Keratinocyte (primary cell): ENCODE results near the gene ABHD8.

Experiments used
- CTCF ChIP-seq, 3 experiments: IDR thresholded peaks in 1 of 3; conservative IDR thresholded peaks in 1 of 3; optimal IDR thresholded peaks in 1 of 3; 2 replicates in 2 of 3; 3 replicates in 1 of 3; pipeline versions ENCODE3 to v1.5.1; 2011; ENCODE audit warnings: low read length in 3 of 3, mild to moderate bottlenecking in 3 of 3, moderate library complexity in 2 of 3, control low read depth in 1 of 3, inconsistent platforms in 1 of 3; ENCODE audit not compliant: insufficient read depth in 2 of 3; ENCODE audit errors: extremely low read depth in 1 of 3
- EZH2 ChIP-seq: IDR thresholded peaks from one replicate; pipeline ENCODE4 v1.6.1; 2012; ENCODE audit warnings: inconsistent platforms, mild to moderate bottlenecking, low read length, moderate library complexity

DNA sequence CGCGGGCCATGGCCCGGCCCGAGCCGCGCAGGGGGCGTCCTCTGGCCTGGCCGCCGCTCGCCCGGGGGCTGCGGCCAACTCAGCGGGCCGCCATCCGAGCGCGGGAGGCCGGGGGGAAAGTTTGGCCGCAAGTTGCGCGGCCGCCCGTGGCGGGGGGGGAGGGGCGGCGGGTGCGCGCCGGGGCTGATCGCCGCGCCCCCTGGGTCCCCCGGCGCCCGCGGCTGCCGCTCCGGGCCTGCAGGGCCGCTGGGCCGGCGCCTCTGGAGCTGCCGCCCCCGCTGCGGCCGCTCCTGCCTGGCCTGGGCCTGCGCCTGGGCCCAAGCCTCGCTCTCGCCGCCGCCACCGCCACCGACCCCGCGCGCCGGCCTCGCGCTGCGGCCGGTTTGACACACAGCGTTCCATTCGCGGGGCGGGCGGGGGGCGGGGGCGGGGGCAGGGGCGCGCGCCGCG is 57.7 kb downstream of the ABHD8 start, which contains the start of gene NR2F6:
- TF ChIP-seq CTCF (optimal IDR thresholded peaks at IDR 0.05 in 1 of 3, IDR thresholded peaks at IDR 0.05 in 1 of 3, conservative IDR thresholded peaks at IDR 0.05 in 1 of 3; ENCODE audit: extremely low read depth in 1 of 3, insufficient read depth in 2 of 3, low read length in 3 of 3), result no peak
- no peak for TF ChIP-seq EZH2
